ENCODE data around the gene ZFP36L2. TPM values are rescaled to one million over a fixed set of nuclear protein-coding genes. Genes with fewer than 3 reads are reported as not detected.

The ZFP36L2 gene
- total and polyA plus RNA-seq, 2 experiments from 2014 or later, result 37.9 to 38.4 TPM

DNA sequence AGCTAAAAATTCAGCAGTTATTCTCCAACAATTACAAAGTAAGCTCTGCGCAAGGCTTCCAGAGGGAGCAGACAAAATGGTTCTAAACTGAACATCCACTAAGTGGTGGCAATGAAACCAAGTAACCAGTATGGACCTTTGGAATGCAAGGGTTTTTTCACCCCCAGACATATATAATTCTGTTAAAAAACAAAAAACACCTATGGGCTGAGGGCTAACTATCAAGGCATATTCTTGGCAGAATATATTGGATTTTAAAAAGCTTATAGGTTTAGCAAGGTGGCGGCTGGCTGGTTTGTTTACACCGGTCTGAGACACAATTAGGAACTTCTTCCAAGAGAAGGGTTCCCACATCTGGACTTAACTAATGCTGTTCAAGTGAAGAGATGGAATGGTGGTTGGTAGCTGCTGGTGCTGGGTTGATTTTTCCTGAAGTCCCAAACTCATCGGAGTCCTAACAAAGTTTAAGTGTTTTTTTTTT lies 2.8 kb downstream of the ZFP36L2 start:
- H3F3A ChIP-seq (replicated peaks; ENCODE audit: low read depth), result peaks cover 36% of the 10 kb centered on the region; the same call in 1 of the 2 replicates
- Mint-ChIP-seq H3K27me3 (ENCODE audit: insufficient read depth, low read depth, poor library complexity) (peaks cover 29% of the 10 kb centered on the region), H3K27ac (no peak overlapping the region), H3K4me1 (peaks cover 56% of the 10 kb centered on the region), H3K4me3 (peak overlapping the region; percentile 87), H3K9me3 (no peaks in the 10 kb centered on the region; the same call in 2 of the 3 replicates), H3K36me3 (ENCODE audit: low read depth) (peaks cover 35% of the 10 kb centered on the region)
- ATAC-seq (no peak), DNase-seq (ENCODE audit: low spot score) (no peak)
- H3K79me2 ChIP-seq (replicated peaks; ENCODE audit: insufficient read depth), result peaks cover 49% of the 10 kb centered on the region
- H2AFZ ChIP-seq, result no peak overlapping the region
- peak overlapping the region; percentile 97 for H3K4me3 ChIP-seq
- no peaks in the 10 kb centered on the region for H3K27me3 ChIP-seq (ENCODE audit: insufficient read depth)
- peak overlapping the region; percentile 96; the same call in 1 of the 2 replicates for H3K27ac ChIP-seq (ENCODE audit: low read depth)
- peaks cover 15% of the 10 kb centered on the region; the same call in 1 of the 2 replicates for H3K36me3 ChIP-seq (ENCODE audit: insufficient read depth)
- H3K4me1 ChIP-seq (ENCODE audit: insufficient read depth), result peaks cover 50% of the 10 kb centered on the region
- H4K20me1 ChIP-seq (replicated peaks; ENCODE audit: insufficient read depth), result peaks cover 8% of the 10 kb centered on the region
- H3K9me2 ChIP-seq (ENCODE audit: insufficient read depth), result no peaks in the 10 kb centered on the region
- H3K4me2 ChIP-seq, result peak overlapping the region; percentile 79
- TF ChIP-seq, protein P1, sequence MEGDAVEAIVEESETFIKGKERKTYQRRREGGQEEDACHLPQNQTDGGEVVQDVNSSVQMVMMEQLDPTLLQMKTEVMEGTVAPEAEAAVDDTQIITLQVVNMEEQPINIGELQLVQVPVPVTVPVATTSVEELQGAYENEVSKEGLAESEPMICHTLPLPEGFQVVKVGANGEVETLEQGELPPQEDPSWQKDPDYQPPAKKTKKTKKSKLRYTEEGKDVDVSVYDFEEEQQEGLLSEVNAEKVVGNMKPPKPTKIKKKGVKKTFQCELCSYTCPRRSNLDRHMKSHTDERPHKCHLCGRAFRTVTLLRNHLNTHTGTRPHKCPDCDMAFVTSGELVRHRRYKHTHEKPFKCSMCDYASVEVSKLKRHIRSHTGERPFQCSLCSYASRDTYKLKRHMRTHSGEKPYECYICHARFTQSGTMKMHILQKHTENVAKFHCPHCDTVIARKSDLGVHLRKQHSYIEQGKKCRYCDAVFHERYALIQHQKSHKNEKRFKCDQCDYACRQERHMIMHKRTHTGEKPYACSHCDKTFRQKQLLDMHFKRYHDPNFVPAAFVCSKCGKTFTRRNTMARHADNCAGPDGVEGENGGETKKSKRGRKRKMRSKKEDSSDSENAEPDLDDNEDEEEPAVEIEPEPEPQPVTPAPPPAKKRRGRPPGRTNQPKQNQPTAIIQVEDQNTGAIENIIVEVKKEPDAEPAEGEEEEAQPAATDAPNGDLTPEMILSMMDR (conservative IDR thresholded peaks at IDR 0.05; ENCODE audit: low read depth in 2 of 2), result no peak
- TF ChIP-seq NANOG (IDR thresholded peaks at IDR 0.05; ENCODE audit: borderline replicate concordance), result no peak
- TF ChIP-seq, protein P2, sequence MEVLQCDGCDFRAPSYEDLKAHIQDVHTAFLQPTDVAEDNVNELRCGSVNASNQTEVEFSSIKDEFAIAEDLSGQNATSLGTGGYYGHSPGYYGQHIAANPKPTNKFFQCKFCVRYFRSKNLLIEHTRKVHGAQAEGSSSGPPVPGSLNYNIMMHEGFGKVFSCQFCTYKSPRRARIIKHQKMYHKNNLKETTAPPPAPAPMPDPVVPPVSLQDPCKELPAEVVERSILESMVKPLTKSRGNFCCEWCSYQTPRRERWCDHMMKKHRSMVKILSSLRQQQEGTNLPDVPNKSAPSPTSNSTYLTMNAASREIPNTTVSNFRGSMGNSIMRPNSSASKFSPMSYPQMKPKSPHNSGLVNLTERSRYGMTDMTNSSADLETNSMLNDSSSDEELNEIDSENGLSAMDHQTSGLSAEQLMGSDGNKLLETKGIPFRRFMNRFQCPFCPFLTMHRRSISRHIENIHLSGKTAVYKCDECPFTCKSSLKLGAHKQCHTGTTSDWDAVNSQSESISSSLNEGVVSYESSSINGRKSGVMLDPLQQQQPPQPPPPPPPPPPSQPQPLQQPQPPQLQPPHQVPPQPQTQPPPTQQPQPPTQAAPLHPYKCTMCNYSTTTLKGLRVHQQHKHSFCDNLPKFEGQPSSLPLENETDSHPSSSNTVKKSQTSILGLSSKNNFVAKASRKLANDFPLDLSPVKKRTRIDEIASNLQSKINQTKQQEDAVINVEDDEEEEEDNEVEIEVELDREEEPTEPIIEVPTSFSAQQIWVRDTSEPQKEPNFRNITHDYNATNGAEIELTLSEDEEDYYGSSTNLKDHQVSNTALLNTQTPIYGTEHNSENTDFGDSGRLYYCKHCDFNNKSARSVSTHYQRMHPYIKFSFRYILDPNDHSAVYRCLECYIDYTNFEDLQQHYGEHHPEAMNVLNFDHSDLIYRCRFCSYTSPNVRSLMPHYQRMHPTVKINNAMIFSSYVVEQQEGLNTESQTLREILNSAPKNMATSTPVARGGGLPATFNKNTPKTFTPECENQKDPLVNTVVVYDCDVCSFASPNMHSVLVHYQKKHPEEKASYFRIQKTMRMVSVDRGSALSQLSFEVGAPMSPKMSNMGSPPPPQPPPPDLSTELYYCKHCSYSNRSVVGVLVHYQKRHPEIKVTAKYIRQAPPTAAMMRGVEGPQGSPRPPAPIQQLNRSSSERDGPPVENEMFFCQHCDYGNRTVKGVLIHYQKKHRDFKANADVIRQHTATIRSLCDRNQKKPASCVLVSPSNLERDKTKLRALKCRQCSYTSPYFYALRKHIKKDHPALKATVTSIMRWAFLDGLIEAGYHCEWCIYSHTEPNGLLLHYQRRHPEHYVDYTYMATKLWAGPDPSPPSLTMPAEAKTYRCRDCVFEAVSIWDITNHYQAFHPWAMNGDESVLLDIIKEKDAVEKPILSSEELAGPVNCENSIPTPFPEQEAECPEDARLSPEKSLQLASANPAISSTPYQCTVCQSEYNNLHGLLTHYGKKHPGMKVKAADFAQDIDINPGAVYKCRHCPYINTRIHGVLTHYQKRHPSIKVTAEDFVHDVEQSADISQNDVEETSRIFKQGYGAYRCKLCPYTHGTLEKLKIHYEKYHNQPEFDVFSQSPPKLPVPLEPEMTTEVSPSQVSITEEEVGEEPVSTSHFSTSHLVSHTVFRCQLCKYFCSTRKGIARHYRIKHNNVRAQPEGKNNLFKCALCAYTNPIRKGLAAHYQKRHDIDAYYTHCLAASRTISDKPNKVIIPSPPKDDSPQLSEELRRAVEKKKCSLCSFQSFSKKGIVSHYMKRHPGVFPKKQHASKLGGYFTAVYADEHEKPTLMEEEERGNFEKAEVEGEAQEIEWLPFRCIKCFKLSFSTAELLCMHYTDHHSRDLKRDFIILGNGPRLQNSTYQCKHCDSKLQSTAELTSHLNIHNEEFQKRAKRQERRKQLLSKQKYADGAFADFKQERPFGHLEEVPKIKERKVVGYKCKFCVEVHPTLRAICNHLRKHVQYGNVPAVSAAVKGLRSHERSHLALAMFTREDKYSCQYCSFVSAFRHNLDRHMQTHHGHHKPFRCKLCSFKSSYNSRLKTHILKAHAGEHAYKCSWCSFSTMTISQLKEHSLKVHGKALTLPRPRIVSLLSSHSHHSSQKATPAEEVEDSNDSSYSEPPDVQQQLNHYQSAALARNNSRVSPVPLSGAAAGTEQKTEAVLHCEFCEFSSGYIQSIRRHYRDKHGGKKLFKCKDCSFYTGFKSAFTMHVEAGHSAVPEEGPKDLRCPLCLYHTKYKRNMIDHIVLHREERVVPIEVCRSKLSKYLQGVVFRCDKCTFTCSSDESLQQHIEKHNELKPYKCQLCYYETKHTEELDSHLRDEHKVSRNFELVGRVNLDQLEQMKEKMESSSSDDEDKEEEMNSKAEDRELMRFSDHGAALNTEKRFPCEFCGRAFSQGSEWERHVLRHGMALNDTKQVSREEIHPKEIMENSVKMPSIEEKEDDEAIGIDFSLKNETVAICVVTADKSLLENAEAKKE (CRISPR knock-in tag; IDR thresholded peaks at IDR 0.05), result no peak
- no peak for TF ChIP-seq ZNF331 (CRISPR knock-in tag; IDR thresholded peaks at IDR 0.05; ENCODE audit: low read depth)
- TF ChIP-seq CREB1 (CRISPR knock-in tag; IDR thresholded peaks at IDR 0.05; ENCODE audit: low read depth), result no peak
- no peak for TF ChIP-seq EZH2phosphoT487 (IDR thresholded peaks at IDR 0.05; ENCODE audit: unreplicated experiment)
- TF ChIP-seq REST (IDR thresholded peaks at IDR 0.05; ENCODE audit: unreplicated experiment), result no peak
- no peak for TF ChIP-seq JUNB (IDR thresholded peaks at IDR 0.05; ENCODE audit: unreplicated experiment)
- TF ChIP-seq ETS1 (IDR thresholded peaks at IDR 0.05), result no peak
- TF ChIP-seq ZNF114 (CRISPR knock-in tag; IDR thresholded peaks at IDR 0.05), result no peak
- no peak for TF ChIP-seq EZH2 (IDR thresholded peaks at IDR 0.05; ENCODE audit: low read depth, unreplicated experiment)
- no peak for TF ChIP-seq STAT1 (IDR thresholded peaks at IDR 0.05; ENCODE audit: unreplicated experiment)
- no peak for TF ChIP-seq POLR2AphosphoS5 (IDR thresholded peaks at IDR 0.05; ENCODE audit: low read depth)

Measured in GM23338 (cell line).